Astrocyte (in vitro differentiated cells and primary cell): Measurements from ENCODE around the gene NPRL2.

Experiments used
- EZH2 ChIP-seq: IDR thresholded peaks from 2 replicates; pipeline ENCODE4 v1.6.1; 2012; ENCODE audit warnings: mild to moderate bottlenecking, low read length, inconsistent platforms; ENCODE audit not compliant: insufficient read depth
- TF ChIP-seq, protein P1 (sequence below): IDR thresholded peaks from 2 replicates; pipeline ENCODE4 v1.5.1; 2011; ENCODE audit warnings: low read depth, mild to moderate bottlenecking, inconsistent platforms, low read length, moderate library complexity; ENCODE audit not compliant: insufficient read depth

GRCh38 chr3:50314816-50315215 is 35.8 kb downstream of the NPRL2 start:
- TF ChIP-seq EZH2: no peak
- TF ChIP-seq, protein P1, sequence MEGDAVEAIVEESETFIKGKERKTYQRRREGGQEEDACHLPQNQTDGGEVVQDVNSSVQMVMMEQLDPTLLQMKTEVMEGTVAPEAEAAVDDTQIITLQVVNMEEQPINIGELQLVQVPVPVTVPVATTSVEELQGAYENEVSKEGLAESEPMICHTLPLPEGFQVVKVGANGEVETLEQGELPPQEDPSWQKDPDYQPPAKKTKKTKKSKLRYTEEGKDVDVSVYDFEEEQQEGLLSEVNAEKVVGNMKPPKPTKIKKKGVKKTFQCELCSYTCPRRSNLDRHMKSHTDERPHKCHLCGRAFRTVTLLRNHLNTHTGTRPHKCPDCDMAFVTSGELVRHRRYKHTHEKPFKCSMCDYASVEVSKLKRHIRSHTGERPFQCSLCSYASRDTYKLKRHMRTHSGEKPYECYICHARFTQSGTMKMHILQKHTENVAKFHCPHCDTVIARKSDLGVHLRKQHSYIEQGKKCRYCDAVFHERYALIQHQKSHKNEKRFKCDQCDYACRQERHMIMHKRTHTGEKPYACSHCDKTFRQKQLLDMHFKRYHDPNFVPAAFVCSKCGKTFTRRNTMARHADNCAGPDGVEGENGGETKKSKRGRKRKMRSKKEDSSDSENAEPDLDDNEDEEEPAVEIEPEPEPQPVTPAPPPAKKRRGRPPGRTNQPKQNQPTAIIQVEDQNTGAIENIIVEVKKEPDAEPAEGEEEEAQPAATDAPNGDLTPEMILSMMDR: no peak
